Breast epithelium (tissue), 3 donors: Measurements from ENCODE around the gene STARD8.

Experiments used
- CTCF ChIP-seq, 3 donors: fragments of 450-650 bp; IDR thresholded peaks; one replicate each; pipeline ENCODE4 v1.5.1; 2016 to 2017; ENCODE audit warnings: antibody characterized with exemption in 3 of 3, mild to moderate bottlenecking in 3 of 3, moderate library complexity in 3 of 3
- POLR2A ChIP-seq: fragments of 450-650 bp; IDR thresholded peaks from one replicate; pipeline ENCODE4 v1.6.1; 2016; ENCODE audit warnings: antibody characterized with exemption, mild to moderate bottlenecking, moderate library complexity

- TF ChIP-seq CTCF (IDR thresholded peaks at IDR 0.05) = no peak
- no peak for TF ChIP-seq POLR2A
Observed at GRCh38 chrX:68717663-68718442, 70.4 kb downstream of the STARD8 start.
